Measurements from ENCODE around the gene PEX11A. TPM values are rescaled to one million over a fixed set of nuclear protein-coding genes. Genes with fewer than 3 reads are reported as not detected.

The PEX11A gene
- total RNA-seq, 1 donor from 2014 or later = 5.0 TPM

DNA sequence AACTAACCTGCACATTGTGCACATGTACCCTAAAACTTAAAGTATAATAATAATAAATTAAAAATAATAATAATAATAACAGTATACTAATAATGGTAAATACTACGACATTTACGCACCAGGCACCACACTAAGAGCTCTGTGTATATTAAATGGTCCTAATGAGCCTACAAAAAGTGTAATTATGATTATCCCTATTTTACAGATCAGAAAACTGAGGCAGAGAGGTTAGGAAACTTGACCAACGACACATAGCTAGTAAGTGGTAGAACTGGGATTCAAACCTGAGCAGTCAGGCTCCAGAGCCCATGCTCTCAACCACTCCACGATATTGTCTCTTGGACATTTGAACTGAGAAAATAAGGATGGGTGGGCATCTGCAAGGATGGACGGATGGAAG lies 50.3 kb downstream of the PEX11A start:
- intact Hi-C loops (cut with DNase I) = no loop called here

DNA sequence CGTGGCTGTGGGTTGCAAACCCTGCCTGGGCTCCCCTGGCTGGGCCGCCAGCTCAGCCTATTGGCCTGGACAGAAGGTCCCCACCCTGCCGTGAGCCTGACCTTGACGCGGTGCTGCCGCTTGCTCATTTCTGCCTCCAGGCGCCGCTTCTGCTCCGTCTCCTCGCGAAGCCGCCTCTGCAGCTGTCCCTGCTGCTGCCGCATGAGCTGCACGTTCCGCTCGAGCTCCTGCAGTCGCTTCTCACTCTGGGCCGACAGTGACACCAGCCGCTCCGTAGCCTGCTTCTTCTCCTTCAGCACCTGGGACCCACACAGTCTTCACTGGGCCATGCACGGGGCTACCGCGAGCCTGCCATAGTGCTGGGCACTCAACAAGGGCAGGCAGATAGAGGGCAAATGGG lies 57.0 kb downstream of the PEX11A start:
- DNase-seq (ENCODE audit: low spot score) = no peak
- intact Hi-C loops (cut with DNase I) = no loop called here

More for the DNA sequence above, 50.3 kb downstream of the PEX11A start:
- no peak for DNase-seq (ENCODE audit: low spot score)

DNA sequence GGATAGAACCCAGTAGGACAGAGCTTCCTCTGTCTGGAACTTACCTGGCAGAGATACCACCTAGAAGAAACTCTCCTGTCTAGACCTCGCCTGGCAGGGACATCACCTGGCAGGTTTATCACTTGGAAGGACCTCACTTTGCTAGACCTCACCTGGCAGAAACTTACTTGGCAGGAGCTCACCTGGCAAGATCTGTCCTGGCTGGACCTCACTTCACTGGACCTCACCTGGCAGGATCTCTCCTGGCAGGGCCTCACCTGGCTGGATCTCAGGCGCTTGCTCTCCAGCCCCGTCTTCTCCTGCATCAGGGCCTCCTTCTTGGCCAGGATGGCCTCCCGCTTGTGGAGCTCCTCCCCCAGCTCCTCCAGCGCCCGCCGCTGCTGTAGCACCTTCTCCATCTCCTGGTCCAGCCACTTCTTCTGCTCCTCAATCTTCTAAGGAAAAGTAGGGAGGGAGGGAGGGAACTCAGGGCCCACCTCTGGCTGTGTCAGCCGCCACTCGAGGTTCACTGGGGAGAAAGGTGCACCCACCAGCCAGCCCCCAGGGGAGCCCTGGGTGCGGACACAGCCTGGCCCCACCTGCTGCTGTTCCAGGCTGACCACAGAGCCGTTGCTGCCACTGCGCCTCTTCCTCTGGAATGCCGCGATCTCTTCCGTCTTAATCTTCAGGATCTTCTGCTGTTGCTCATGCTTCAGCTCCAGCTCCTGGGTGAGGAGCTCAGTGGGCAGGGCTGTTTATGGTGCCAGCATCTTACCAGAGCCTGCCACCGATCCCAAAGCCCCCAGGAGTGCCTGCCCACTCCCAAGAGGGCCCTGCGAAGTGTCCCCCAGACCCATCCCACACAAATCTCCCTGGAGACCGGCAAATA lies 57.8 kb downstream of the PEX11A start:
- DNase-seq (ENCODE audit: low spot score) = peak; percentile 64

DNA sequence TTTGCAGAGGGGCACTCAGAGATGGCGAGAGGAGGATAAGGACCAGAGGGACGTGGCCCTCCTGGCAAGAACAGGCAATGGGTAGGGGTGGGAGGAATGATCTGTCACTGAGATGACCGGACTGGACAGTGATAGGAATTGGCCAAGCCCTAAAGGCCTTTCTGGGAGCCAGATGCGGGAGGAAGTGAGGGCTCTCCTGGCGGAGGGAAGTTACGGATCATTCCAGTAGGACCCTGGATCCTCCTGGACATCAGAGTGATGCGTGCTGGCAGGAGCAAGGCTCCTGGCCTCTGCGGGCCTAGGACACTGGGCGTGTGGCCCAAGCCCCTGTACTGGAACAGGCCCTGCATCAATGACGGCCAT lies 58.7 kb downstream of the PEX11A start:
- DNase-seq (ENCODE audit: low spot score) = no peak
- intact Hi-C loops (cut with DNase I) = no loop called here

More for the DNA sequence above, 57.8 kb downstream of the PEX11A start:
- intact Hi-C loops (cut with DNase I) = no loop called here

Other genes with a start within 250 kb of the PEX11A start
- gene RHCG, start 194.2 kb downstream of the PEX11A start, total RNA-seq = 2.0 TPM
- gene TICRR, start 115.3 kb downstream of the PEX11A start, total RNA-seq = 0.03 TPM
- gene KIF7, start 35.3 kb downstream of the PEX11A start, total RNA-seq = 5.8 TPM
- 3.9 TPM for gene PLIN1, start 11.4 kb downstream of the PEX11A start, total RNA-seq
- gene WDR93, start 57 bp upstream of the PEX11A start, total RNA-seq = not detected
- gene MESP1, start 60.5 kb upstream of the PEX11A start, total RNA-seq = 0.86 TPM
- gene MESP2, start 85.6 kb upstream of the PEX11A start, total RNA-seq = 0.19 TPM
- 4.3 TPM for gene ANPEP, start 124.1 kb upstream of the PEX11A start, total RNA-seq
- gene AP3S2, start 203.2 kb upstream of the PEX11A start, total RNA-seq = 33.6 TPM
- gene ARPIN, start 222.2 kb upstream of the PEX11A start, total RNA-seq = 14.4 TPM